ENCODE data around the gene DIP2C. TPM values are rescaled to one million over a fixed set of nuclear protein-coding genes. Genes with fewer than 3 reads are reported as not detected.

DIP2C gene
- total RNA-seq, 1 experiment from 2014 or later = 11.4 TPM

GRCh38 chr10:277963-278362 lies 411.5 kb downstream of the DIP2C start:
- intact Hi-C loops (cut with micrococcal nuclease; ENCODE audit: unreplicated experiment) = no loop called here
- H3K36me3 Mint-ChIP-seq (ENCODE audit: insufficient read depth, unreplicated experiment) = peaks cover 6% of the 10 kb centered on the region
- ChIA-PET POLR2A (no interaction called here), CTCF (no interaction called here)
- H3K9me3 ChIP-seq = no peaks in the 10 kb centered on the region
- peak overlapping the region; percentile 40 for H3K27ac Mint-ChIP-seq (ENCODE audit: unreplicated experiment)
- no peaks in the 10 kb centered on the region for H3K4me1 Mint-ChIP-seq (ENCODE audit: low read depth, unreplicated experiment)
- H3K9me3 Mint-ChIP-seq (ENCODE audit: unreplicated experiment) = no peaks in the 10 kb centered on the region
- no TSS peak for BruUV-seq (replicated peaks)
- no peaks in the 10 kb centered on the region for H3K36me3 ChIP-seq (ENCODE audit: control insufficient read depth, insufficient read depth, low read length)
- no peak for TF ChIP-seq CTCF (IDR thresholded peaks at IDR 0.05; ENCODE audit: insufficient read depth in 1 of 2, low read depth in 1 of 2, low read length in 1 of 2, severe bottlenecking in 1 of 2, unreplicated experiment in 1 of 2)
- no peaks in the 10 kb centered on the region for H3K27me3 ChIP-seq (replicated peaks; ENCODE audit: control insufficient read depth, insufficient read depth, low read length)
- no peak overlapping the region for H3K4me3 Mint-ChIP-seq (ENCODE audit: unreplicated experiment)
- no peak for DNase-seq
- no peak overlapping the region for H3K4me3 ChIP-seq (ENCODE audit: low read depth, low read length)
- H3K27me3 Mint-ChIP-seq (ENCODE audit: insufficient read depth, unreplicated experiment) = no peaks in the 10 kb centered on the region
- H3K4me1 ChIP-seq = no peaks in the 10 kb centered on the region

GRCh38 chr10:275680-276079 lies 413.8 kb downstream of the DIP2C start:
- Mint-ChIP-seq H3K4me3 (ENCODE audit: unreplicated experiment) (no peak overlapping the region), H3K4me1 (ENCODE audit: low read depth, unreplicated experiment) (no peaks in the 10 kb centered on the region), H3K36me3 (ENCODE audit: insufficient read depth, unreplicated experiment) (peaks cover 6% of the 10 kb centered on the region), H3K9me3 (ENCODE audit: unreplicated experiment) (no peaks in the 10 kb centered on the region), H3K27ac (ENCODE audit: unreplicated experiment) (no peak overlapping the region), H3K27me3 (ENCODE audit: insufficient read depth, unreplicated experiment) (no peaks in the 10 kb centered on the region)
- ChIA-PET POLR2A (no interaction called here), CTCF (no interaction called here)
- no peaks in the 10 kb centered on the region for H3K27me3 ChIP-seq (replicated peaks; ENCODE audit: control insufficient read depth, insufficient read depth, low read length)
- H3K9me3 ChIP-seq = no peaks in the 10 kb centered on the region
- H3K4me3 ChIP-seq (ENCODE audit: low read depth, low read length) = no peak overlapping the region
- no peak for DNase-seq
- H3K4me1 ChIP-seq = no peaks in the 10 kb centered on the region
- no peak for TF ChIP-seq CTCF (IDR thresholded peaks at IDR 0.05; ENCODE audit: insufficient read depth in 1 of 2, low read depth in 1 of 2, low read length in 1 of 2, severe bottlenecking in 1 of 2, unreplicated experiment in 1 of 2)
- intact Hi-C loops (cut with micrococcal nuclease; ENCODE audit: unreplicated experiment) = no loop called here
- no TSS peak for BruUV-seq (replicated peaks)
- no peaks in the 10 kb centered on the region for H3K36me3 ChIP-seq (ENCODE audit: control insufficient read depth, insufficient read depth, low read length)

- H3K9me3 ChIP-seq = no peaks in the 10 kb centered on the region
- DNase-seq = no peak
- H3K27me3 Mint-ChIP-seq (ENCODE audit: insufficient read depth, unreplicated experiment) = no peaks in the 10 kb centered on the region
- H3K27me3 ChIP-seq (replicated peaks; ENCODE audit: control insufficient read depth, insufficient read depth, low read length) = no peaks in the 10 kb centered on the region
- no peaks in the 10 kb centered on the region for H3K4me1 Mint-ChIP-seq (ENCODE audit: low read depth, unreplicated experiment)
- H3K4me3 ChIP-seq (ENCODE audit: low read depth, low read length) = no peak overlapping the region
- no peak overlapping the region for H3K27ac Mint-ChIP-seq (ENCODE audit: unreplicated experiment)
- peaks cover 6% of the 10 kb centered on the region for H3K36me3 Mint-ChIP-seq (ENCODE audit: insufficient read depth, unreplicated experiment)
- intact Hi-C loops (cut with micrococcal nuclease; ENCODE audit: unreplicated experiment) = no loop called here
- TF ChIP-seq CTCF (IDR thresholded peaks at IDR 0.05; ENCODE audit: insufficient read depth in 1 of 2, low read depth in 1 of 2, low read length in 1 of 2, severe bottlenecking in 1 of 2, unreplicated experiment in 1 of 2) = no peak
- BruUV-seq (replicated peaks) = no TSS peak
- no peaks in the 10 kb centered on the region for H3K9me3 Mint-ChIP-seq (ENCODE audit: unreplicated experiment)
- H3K36me3 ChIP-seq (ENCODE audit: control insufficient read depth, insufficient read depth, low read length) = no peaks in the 10 kb centered on the region
- no peak overlapping the region for H3K4me3 Mint-ChIP-seq (ENCODE audit: unreplicated experiment)
- ChIA-PET CTCF (no interaction called here), POLR2A (no interaction called here)
- H3K4me1 ChIP-seq = no peaks in the 10 kb centered on the region
Observed at GRCh38 chr10:274866-275265, 414.6 kb downstream of the DIP2C start.
